ENCODE data around the gene NRF1. TPM values are rescaled to one million over a fixed set of nuclear protein-coding genes. Genes with fewer than 3 reads are reported as not detected.
"Not testable (repeated sequence)": the region's sequence is repeated elsewhere in the genome, so short reads cannot be mapped to it uniquely, and the experiment has no call there.

NRF1 gene
- polyA plus RNA-seq, 1 experiment, result 10.3 TPM

- no peak for DNase-seq (ENCODE audit: low read depth, low spot score)
- no peak for TF ChIP-seq CTCF (IDR thresholded peaks at IDR 0.05; ENCODE audit: low read depth, low read length)
- ChIA-PET POLR2A (interaction anchor here (0.6 kb wide), 1 partner anchor 186 kb away, joined by 4 read pairs; no protein-coding TSS in a partner anchor), CTCF (interaction anchor here (1.6 kb wide), 1 partner anchor 10 kb away, joined by 5 read pairs; no protein-coding TSS in a partner anchor)
- H3K9me3 ChIP-seq (ENCODE audit: control insufficient read depth, insufficient read depth, low read length), result no peaks in the 10 kb centered on the region; the same call in 1 of the 2 replicates
- H3K4me3 ChIP-seq (ENCODE audit: low read depth, low read length), result no peak overlapping the region
- H3K27ac ChIP-seq (ENCODE audit: low read depth, low read length), result no peak overlapping the region
- H3K27me3 ChIP-seq (ENCODE audit: control insufficient read depth, insufficient read depth, low read length), result no peaks in the 10 kb centered on the region
Observed at GRCh38 chr7:129597672-129598071, 13.8 kb upstream of the NRF1 start.

- Histone ChIP-seq H3K27ac (ENCODE audit: low read depth, low read length) (no peak overlapping the region), H3K27me3 (ENCODE audit: control insufficient read depth, insufficient read depth, low read length) (no peaks in the 10 kb centered on the region), H3K9me3 (ENCODE audit: control insufficient read depth, insufficient read depth, low read length) (no peaks in the 10 kb centered on the region; the same call in 1 of the 2 replicates), H3K4me3 (ENCODE audit: low read depth, low read length) (no peak overlapping the region)
- DNase-seq (ENCODE audit: low read depth, low spot score), result no peak
- no peak for TF ChIP-seq CTCF (IDR thresholded peaks at IDR 0.05; ENCODE audit: low read depth, low read length)
- POLR2A ChIA-PET, result no interaction called here
- CTCF ChIA-PET, result interaction anchor here (1.6 kb wide), 1 partner anchor 9 kb away, joined by 5 read pairs; no protein-coding TSS in a partner anchor
Observed at GRCh38 chr7:129599174-129599573, 12.3 kb upstream of the NRF1 start.

- H3K9me3 ChIP-seq (ENCODE audit: control insufficient read depth, insufficient read depth, low read length); POLR2A ChIA-PET; H3K4me3 ChIP-seq (ENCODE audit: low read depth, low read length); CTCF ChIA-PET; DNase-seq (ENCODE audit: low read depth, low spot score); H3K27me3 ChIP-seq (ENCODE audit: control insufficient read depth, insufficient read depth, low read length); H3K27ac ChIP-seq (ENCODE audit: low read depth, low read length): not testable (repeated sequence)
Observed at GRCh38 chr7:129603594-129603993, 7.9 kb upstream of the NRF1 start.

- H3K27me3 ChIP-seq (ENCODE audit: control insufficient read depth, insufficient read depth, low read length); DNase-seq (ENCODE audit: low read depth, low spot score); POLR2A ChIA-PET; H3K4me3 ChIP-seq (ENCODE audit: low read depth, low read length); H3K9me3 ChIP-seq (ENCODE audit: control insufficient read depth, insufficient read depth, low read length); H3K27ac ChIP-seq (ENCODE audit: low read depth, low read length): not testable (repeated sequence)
- CTCF ChIA-PET, result interaction anchor here (1.1 kb wide), 1 partner anchor 41 kb away, joined by 3 read pairs; no protein-coding TSS in a partner anchor
Observed at GRCh38 chr7:129604021-129604420, 7.5 kb upstream of the NRF1 start.

- Histone ChIP-seq H3K9me3 (ENCODE audit: control insufficient read depth, insufficient read depth, low read length) (no peaks in the 10 kb centered on the region; the same call in 1 of the 2 replicates), H3K27ac (ENCODE audit: low read depth, low read length) (no peak overlapping the region), H3K27me3 (ENCODE audit: control insufficient read depth, insufficient read depth, low read length) (no peaks in the 10 kb centered on the region), H3K4me3 (ENCODE audit: low read depth, low read length) (no peak overlapping the region)
- DNase-seq (ENCODE audit: low read depth, low spot score), result no peak
- POLR2A ChIA-PET, result interaction anchor here (0.6 kb wide), 1 partner anchor 345 kb away, joined by 3 read pairs; no protein-coding TSS in a partner anchor
- no peak for TF ChIP-seq CTCF (IDR thresholded peaks at IDR 0.05; ENCODE audit: low read depth, low read length)
- CTCF ChIA-PET, result interaction anchor here (1.1 kb wide), 1 partner anchor 40 kb away, joined by 3 read pairs; no protein-coding TSS in a partner anchor
Observed at GRCh38 chr7:129604713-129605437, 6.6 kb upstream of the NRF1 start.
